Coronary artery (tissue), 2 donors: Measurements from ENCODE around the gene FNDC8.
"Not testable (repeated sequence)": the region's sequence is repeated elsewhere in the genome, so short reads cannot be mapped to it uniquely, and the experiment has no call there.

Experiments
- DNase-seq: peaks from one replicate; pipeline ENCODE4 v3.0.0-alpha.2; 2017; ENCODE audit warnings: low spot score
- H3K27ac ChIP-seq, 2 donors: fragments of 200-600 bp; sonication (generic); one replicate each; pipeline ENCODE4 v1.5.1; 2016 to 2019
- H3K4me3 ChIP-seq: fragments of 200-600 bp; sonication (generic); 2 replicates; pipeline ENCODE4 v1.5.1; 2016; ENCODE audit warnings: mild to moderate bottlenecking, moderate library complexity
- CTCF ChIP-seq: fragments of 200-600 bp; sonication (generic); IDR thresholded peaks from one replicate; pipeline ENCODE4 v1.5.1; 2019; ENCODE audit warnings: antibody characterized with exemption

FNDC8 gene

GRCh38 chr17:35171834-35172233 lies 50.4 kb downstream of the FNDC8 start:
- Histone ChIP-seq H3K4me3 (no peak overlapping the region), H3K27ac (no peak overlapping the region)
- no peak for DNase-seq
- TF ChIP-seq CTCF: no peak

GRCh38 chr17:35172321-35172720 lies 50.9 kb downstream of the FNDC8 start:
- H3K27ac ChIP-seq, H3K4me3 ChIP-seq, DNase-seq: not testable (repeated sequence)

DNA sequence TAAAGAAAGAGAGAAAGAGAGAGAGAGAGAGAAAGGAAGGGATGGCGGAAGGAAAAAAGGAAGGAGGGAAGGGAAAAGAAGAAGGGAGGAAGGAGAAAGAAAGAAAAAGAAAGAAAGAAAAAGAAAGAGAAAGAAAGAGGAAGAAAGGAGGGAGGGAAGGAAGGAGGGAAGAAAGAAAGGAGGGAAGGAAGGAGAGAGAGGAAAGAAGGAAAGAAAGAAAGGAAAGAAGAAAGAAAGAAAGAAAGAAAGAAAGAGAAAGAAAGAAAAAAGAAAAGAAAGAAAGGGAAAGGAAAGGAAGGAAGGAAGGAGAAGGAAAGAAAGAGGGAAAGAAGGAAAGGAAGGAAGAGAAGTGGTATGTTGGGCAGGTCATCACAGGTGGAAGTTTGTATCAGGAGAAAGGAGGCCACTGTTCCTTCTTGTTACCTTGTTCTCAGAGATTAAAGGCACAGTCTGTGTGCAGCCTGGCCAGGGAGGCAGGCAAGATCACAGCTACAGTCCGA lies 53.5 kb downstream of the FNDC8 start:
- DNase-seq: no peak
- TF ChIP-seq CTCF: no peak
- H3K27ac ChIP-seq: no peak overlapping the region
- no peak overlapping the region for H3K4me3 ChIP-seq

DNA sequence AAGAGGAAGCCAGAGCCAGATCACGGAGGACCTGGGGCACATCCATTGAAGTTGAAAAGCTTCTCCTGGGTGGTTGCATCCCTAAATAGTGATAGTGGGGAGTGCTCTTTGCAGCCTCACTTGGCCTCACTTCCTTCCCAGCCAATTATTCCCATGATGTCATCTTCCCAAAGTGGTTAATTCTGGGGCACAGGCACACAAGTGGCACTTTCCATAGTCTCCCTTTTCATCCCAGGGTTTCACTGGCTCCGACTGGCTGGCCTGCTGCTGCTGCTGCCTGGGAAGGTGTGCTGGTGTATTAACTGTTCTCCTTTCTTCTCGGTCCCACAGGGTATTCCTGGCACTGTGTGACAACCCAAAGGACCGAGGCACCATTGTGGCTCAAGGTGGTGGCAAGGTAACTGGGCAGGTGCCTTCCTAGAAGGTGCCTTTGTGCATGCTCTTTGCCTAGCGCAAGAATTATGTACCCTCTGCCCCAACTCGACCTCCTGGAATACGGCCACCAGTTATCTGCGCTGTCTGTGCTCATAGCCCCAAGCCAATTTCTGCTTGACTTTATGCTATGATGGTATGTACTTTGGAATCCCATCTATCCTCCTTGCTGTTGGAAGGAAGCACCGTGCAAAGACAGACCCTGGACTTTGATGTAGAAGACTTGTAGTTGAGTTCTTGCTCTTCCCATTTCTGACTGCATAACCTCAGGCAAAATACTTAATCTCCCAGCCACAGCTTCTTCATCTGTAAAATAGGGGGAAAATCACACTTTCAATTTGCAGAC lies 54.4 kb downstream of the FNDC8 start:
- no peak overlapping the region for H3K27ac ChIP-seq
- DNase-seq: no peak
- no peak overlapping the region for H3K4me3 ChIP-seq
- no peak for TF ChIP-seq CTCF

GRCh38 chr17:35176897-35177296 lies 55.5 kb downstream of the FNDC8 start:
- no peak for TF ChIP-seq CTCF
- no peak for DNase-seq

GRCh38 chr17:35179379-35179778 lies 58.0 kb downstream of the FNDC8 start:
- not testable (repeated sequence) for H3K27ac ChIP-seq, DNase-seq, H3K4me3 ChIP-seq

More at GRCh38 chr17:35176897-35177296, 55.5 kb downstream of the FNDC8 start:
- Histone ChIP-seq H3K4me3 (no peak overlapping the region), H3K27ac (no peak overlapping the region)
